ENCODE measurements around the gene EOMES. TPM values are rescaled to one million over a fixed set of nuclear protein-coding genes. Genes with fewer than 3 reads are reported as not detected.

EOMES gene
- total RNA-seq, result not detected in 2 replicates

DNA sequence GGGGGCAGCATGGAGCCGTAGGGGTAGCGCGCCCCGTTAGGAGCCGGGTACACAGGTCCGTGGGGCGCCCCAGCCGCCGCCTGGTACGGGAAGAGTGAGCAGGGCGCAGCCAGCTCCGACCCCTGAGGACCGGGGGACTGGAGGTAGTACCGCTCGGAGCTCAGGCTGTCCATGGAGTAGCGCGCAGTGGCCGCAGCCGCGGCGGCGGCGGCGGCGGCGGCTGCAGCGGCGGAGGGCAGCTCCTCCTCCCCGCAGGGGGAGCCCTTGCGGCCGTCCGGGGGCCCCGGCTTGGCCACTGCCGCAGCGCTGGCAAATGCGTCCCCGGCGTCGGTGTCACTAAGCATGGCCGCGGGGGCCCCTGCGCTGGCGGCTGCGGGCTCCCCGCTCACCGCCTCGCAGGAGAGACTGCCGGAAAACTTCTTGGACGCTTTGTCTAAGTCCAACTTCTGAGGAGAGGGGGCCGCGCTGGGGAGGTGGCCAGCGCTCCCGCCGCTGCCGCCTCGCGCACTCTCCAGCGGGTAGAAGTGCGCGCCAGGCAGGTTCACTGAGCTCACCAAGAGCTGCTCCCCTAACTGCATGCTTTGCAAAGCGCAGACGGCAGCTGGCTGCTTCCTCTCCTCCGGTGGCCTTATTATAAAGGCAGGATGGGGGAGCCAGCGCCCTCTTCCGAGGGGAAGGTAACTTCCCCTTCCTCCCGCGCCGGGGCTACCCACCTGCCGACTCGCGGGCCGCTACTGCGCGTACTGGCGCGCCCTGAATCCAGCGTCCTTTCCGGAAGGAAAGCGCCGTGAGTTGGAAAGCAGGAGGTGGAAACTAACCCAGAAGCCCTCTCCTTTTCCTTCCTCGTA is at the start of gene EOMES:
Gene EOMES, minus strand, starts transcription at position 607 of the 848 bp plus-strand sequence. Its CDS starts 29 bp downstream, at position 578.

Other genes starting within 250 kb of the EOMES start
- 52.7 and 177 TPM in 2 replicates for gene SLC4A7, start 237.9 kb downstream of the EOMES start, total RNA-seq

Data from placental pericyte (primary cell).